BLaER1 treated with 17β-estradiol and CSF1 and Interleukin-3, amounts not matched to agents 10 nM and 100 nM (cell line): ENCODE results near the gene OR7C1.
A peak's percentile ranks its signal among the peaks of the same experiment; 100 is the strongest.
"Not testable (repeated sequence)": the region's sequence is repeated elsewhere in the genome, so short reads cannot be mapped to it uniquely, and the experiment has no call there.

Experiments used
- H3K27ac ChIP-seq, 11 experiments: shearing (Covaris generic); formaldehyde crosslinking; 2 replicates each; pipeline ENCODE4 v1.8.1; 2022
- H3K27me3 ChIP-seq, 11 experiments: shearing (Covaris generic); formaldehyde crosslinking; 2 replicates each; pipeline ENCODE4 v1.8.1; 2022
- H3K36me3 ChIP-seq, 11 experiments: shearing (Covaris generic); formaldehyde crosslinking; 2 replicates each; pipeline ENCODE4 v1.8.1; 2022
- H3K4me1 ChIP-seq, 10 experiments: shearing (Covaris generic); formaldehyde crosslinking; 2 replicates each; pipeline ENCODE4 v1.8.1; 2022
- H3K4me2 ChIP-seq, 11 experiments: shearing (Covaris generic); formaldehyde crosslinking; 2 replicates each; pipeline ENCODE4 v1.8.1; 2022
- H3K4me3 ChIP-seq, 10 experiments: shearing (Covaris generic); formaldehyde crosslinking; 2 replicates each; pipeline ENCODE4 v1.8.1; 2022
- H3K9ac ChIP-seq, 11 experiments: shearing (Covaris generic); formaldehyde crosslinking; 2 replicates each; pipeline ENCODE4 v1.8.1; 2022
- H3K9me3 ChIP-seq, 11 experiments: shearing (Covaris generic); formaldehyde crosslinking; replicated peaks in 1 of 11; 2 replicates each; pipeline ENCODE4 v1.8.1; 2022
- H4K20me1 ChIP-seq, 11 experiments: shearing (Covaris generic); formaldehyde crosslinking; 2 replicates each; pipeline ENCODE4 v1.8.1; 2022
- Cebpa-rat ChIP-seq, 11 experiments: shearing (Covaris generic); IDR thresholded peaks; 2 replicates each; pipeline ENCODE4 v1.8.1; 2022

The OR7C1 gene

DNA sequence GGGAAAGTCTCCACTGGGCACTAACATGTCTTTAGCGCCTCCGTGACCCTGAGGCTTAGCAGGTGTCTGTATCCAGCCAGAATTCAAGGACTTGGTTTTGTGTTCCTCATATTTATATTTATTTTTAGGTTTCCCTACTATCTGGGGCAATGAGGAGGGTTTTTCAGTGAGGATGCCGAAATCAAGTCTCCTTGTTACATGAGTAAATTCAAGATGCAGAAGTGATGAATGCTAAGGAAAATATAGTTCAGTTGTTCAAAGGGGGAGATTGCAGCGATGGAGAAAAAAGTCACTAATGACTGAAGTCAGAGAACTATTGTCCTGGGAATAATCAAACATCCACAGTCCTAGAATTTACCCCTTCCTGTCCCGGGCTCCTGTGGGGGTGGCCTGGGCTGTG is 55.8 kb downstream of the OR7C1 start:
- TF ChIP-seq Cebpa-rat (IDR thresholded peaks at IDR 0.05) = no peak
- Histone ChIP-seq H3K9me3 (no peaks in the 10 kb centered on the region), H3K4me1 (peaks cover 64 to 92% (median 80%) of the 10 kb centered on the region in 10 experiments), H3K27me3 (peaks cover 0 to 10% (median 0%) of the 10 kb centered on the region in 11 experiments; a peak in 5 of 22 replicates), H3K4me3 (no peak overlapping the region), H3K4me2 (peak overlapping the region; percentile 3 to 77 (median 63); a peak in 21 of 22 replicates), H3K36me3 (peaks cover 0 to 14% (median 0%) of the 10 kb centered on the region in 11 experiments; a peak in 7 of 22 replicates), H4K20me1 (peaks cover 0 to 19% (median 6%) of the 10 kb centered on the region in 11 experiments; a peak in 11 of 22 replicates), H3K27ac (peak overlapping the region in 10 of 11 experiments; percentile 7 to 33 (median 18); a peak in 11 of 22 replicates), H3K9ac (0 out of 22 replicates have a peak overlapping the region, but pooled peaks of 4 of the 11 experiments have one; percentile 1 to 34 (median 9))

DNA sequence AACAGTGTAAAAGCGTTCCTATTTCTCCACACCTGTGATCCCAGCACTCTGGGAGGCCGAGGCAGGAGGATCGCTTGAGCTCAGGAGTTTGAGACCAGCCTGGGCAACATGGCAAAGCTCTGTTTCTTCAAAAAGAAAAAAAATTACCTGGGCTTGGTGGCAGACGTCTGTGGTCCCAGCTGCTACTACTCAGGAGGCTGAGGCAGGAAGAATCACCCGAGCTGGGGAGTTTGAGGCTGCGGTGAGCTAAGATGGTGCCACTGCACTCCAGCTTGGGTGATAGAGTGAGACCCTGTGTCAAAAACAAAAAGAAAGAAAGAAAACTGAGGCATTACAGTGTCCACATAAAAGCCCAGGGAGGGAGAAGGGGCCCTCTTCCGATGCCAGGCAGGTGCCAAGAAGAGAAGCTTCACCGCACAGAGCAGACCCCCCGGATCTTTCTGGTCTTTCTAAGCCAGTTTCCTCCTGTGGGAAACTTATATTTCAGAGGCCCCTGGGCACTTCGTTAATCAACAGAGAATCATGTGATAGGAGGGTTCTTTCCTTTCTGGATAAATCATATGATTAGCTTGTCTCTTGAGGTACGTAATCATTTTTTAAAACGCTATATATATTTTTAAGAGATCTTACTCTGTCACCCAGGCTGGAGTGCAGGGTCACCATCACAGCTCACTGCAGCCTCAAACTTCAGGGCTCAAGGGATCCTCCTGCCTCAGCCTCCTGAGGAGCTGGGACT is 56.7 kb downstream of the OR7C1 start, which contains the start of gene ADGRE2:
ADGRE2 (minus strand) TSS at position 451 of the 736 bp plus-strand sequence. CDS start 1,804 bp downstream, outside the sequence.
- H3K9me3 ChIP-seq, H3K4me3 ChIP-seq: not testable (repeated sequence)
- peak within 1 kb of the TSS in 5 of 11 experiments; percentile 1 to 51 (median 9); a peak in 2 of 22 replicates for H3K9ac ChIP-seq
- peak within 1 kb of the TSS in 10 of 11 experiments; percentile 7 to 37 (median 30); a peak in 12 of 22 replicates for H3K27ac ChIP-seq
- peaks cover 0 to 15% (median 5%) of the 10 kb centered on the region in 11 experiments; a peak in 6 of 22 replicates for H3K27me3 ChIP-seq
- H3K4me2 ChIP-seq = peak within 1 kb of the TSS; percentile 43 to 77 (median 63)
- peaks cover 64 to 93% (median 78%) of the 10 kb centered on the region in 10 experiments for H3K4me1 ChIP-seq
- peaks cover 0 to 28% (median 6%) of the 10 kb centered on the region in 11 experiments; a peak in 11 of 22 replicates for H4K20me1 ChIP-seq
- H3K36me3 ChIP-seq = peaks cover 0 to 21% (median 6%) of the 10 kb centered on the region in 11 experiments; a peak in 14 of 22 replicates

DNA sequence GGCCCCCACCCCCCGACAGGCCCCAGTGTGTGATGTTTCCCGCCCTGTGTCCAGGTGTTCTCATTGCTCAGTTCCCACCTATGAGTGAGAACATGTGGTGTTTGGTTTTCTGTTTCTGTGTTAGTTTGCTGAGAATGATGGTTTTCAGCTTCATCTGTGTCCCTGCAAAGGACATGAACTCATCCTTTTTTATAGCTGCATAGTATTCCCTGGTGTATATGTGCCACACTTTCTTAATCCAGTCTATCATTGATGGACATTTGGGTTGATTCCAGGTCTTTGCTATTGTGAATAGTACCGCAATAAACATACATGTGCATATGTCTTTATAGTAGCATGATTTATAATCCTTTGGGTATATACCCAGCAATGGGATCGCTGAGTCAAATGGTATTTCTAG is 57.3 kb downstream of the OR7C1 start:
- Histone ChIP-seq H3K27me3 (peaks cover 0 to 15% (median 5%) of the 10 kb centered on the region in 11 experiments; a peak in 7 of 22 replicates), H3K27ac (0 out of 22 replicates have a peak overlapping the region, but pooled peaks of 1 of the 11 experiments have one; percentile 37), H3K4me2 (peak overlapping the region in 9 of 11 experiments; percentile 43 to 77 (median 56); a peak in 16 of 22 replicates), H3K4me1 (peaks cover 58 to 88% (median 77%) of the 10 kb centered on the region in 10 experiments), H3K36me3 (peaks cover 0 to 28% (median 10%) of the 10 kb centered on the region in 11 experiments; a peak in 16 of 22 replicates), H4K20me1 (peaks cover 0 to 34% (median 6%) of the 10 kb centered on the region in 11 experiments; a peak in 12 of 22 replicates)
- H3K9me3 ChIP-seq, H3K4me3 ChIP-seq, H3K9ac ChIP-seq: not testable (repeated sequence)

GRCh38 chr19:14775869-14776586 is 59.0 kb downstream of the OR7C1 start:
- peaks cover 0 to under 1% (median 0%) of the 10 kb centered on the region in 11 experiments; a peak in 1 of 22 replicates for H3K9me3 ChIP-seq
- peak overlapping the region; percentile 36 to 99 (median 70) for H3K4me3 ChIP-seq
- peak in 1 of 11 experiments; percentile 3; a peak in 1 of 22 replicates for TF ChIP-seq Cebpa-rat (IDR thresholded peaks at IDR 0.05)
- H3K36me3 ChIP-seq = peaks cover 0 to 44% (median 26%) of the 10 kb centered on the region in 11 experiments; a peak in 17 of 22 replicates
- peaks cover 71 to 89% (median 77%) of the 10 kb centered on the region in 10 experiments for H3K4me1 ChIP-seq
- peaks cover 0 to 50% (median 22%) of the 10 kb centered on the region in 11 experiments; a peak in 13 of 22 replicates for H4K20me1 ChIP-seq
- peak overlapping the region; percentile 30 to 89 (median 74) for H3K9ac ChIP-seq
- peaks cover 0 to 15% (median 5%) of the 10 kb centered on the region in 11 experiments; a peak in 7 of 22 replicates for H3K27me3 ChIP-seq
- peak overlapping the region; percentile 49 to 86 (median 73) for H3K27ac ChIP-seq
- H3K4me2 ChIP-seq = peak overlapping the region; percentile 74 to 98 (median 90)

DNA sequence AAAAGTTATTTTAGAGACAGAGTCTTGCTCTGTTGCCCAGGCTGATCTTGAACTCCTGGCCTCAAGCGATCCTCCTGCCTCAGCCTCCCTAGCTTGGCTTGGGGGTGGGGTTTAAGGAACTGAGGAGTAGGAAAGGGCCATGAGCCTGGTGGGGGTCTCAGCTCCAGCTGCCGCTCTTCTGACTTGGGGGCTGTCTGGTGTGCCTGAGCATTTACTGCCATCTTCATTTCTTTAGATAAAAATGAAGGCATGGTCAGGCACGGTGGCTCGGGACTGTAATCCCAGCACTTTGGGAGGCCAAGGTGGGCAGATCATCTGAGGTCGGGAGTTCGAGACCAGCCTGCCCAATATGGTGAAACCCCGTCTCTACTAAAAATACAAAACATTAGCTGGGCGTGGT is 59.7 kb downstream of the OR7C1 start:
- not testable (repeated sequence) for H3K9me3 ChIP-seq
- H3K36me3 ChIP-seq = peaks cover 0 to 51% (median 33%) of the 10 kb centered on the region in 11 experiments; a peak in 17 of 22 replicates
- H3K9ac ChIP-seq = peak overlapping the region; percentile 1 to 89 (median 74); a peak in 18 of 22 replicates
- peak overlapping the region; percentile 49 to 86 (median 73); a peak in 21 of 22 replicates for H3K27ac ChIP-seq
- peaks cover 72 to 89% (median 77%) of the 10 kb centered on the region in 10 experiments for H3K4me1 ChIP-seq
- H3K4me3 ChIP-seq = peak overlapping the region; percentile 36 to 99 (median 70); a peak in 17 of 20 replicates
- peak overlapping the region; percentile 74 to 98 (median 90) for H3K4me2 ChIP-seq
- peaks cover 0 to 57% (median 25%) of the 10 kb centered on the region in 11 experiments; a peak in 13 of 22 replicates for H4K20me1 ChIP-seq
- H3K27me3 ChIP-seq = peaks cover 0 to 15% (median 5%) of the 10 kb centered on the region in 11 experiments; a peak in 7 of 22 replicates

DNA sequence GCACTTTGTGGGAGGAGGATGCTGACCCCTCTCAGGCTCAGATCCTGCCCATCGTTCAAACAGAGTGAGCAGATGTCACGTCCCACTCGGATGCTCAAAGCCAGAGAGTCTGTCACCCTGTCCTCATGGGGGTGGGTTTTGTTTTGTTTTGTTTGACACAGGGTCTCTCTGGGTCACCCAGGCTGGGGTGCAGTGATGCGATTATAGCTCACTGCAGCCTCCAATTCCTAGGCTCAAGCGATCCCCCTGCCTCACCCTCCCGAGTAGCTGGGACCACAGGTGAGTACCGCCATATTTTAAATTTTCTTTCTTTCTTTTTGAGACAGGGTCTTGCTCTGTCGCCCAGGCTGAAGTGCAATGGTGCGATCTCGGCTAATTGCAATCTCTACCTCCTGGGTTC is 60.6 kb downstream of the OR7C1 start:
- Histone ChIP-seq H3K36me3 (peaks cover 0 to 60% (median 43%) of the 10 kb centered on the region in 11 experiments; a peak in 17 of 22 replicates), H3K27me3 (peaks cover 0 to 15% (median 5%) of the 10 kb centered on the region in 11 experiments; a peak in 7 of 22 replicates), H3K27ac (peak overlapping the region in 1 of 11 experiments; percentile 10; a peak in 1 of 22 replicates), H3K4me1 (peaks cover 69 to 83% (median 75%) of the 10 kb centered on the region in 10 experiments), H4K20me1 (peaks cover 0 to 67% (median 26%) of the 10 kb centered on the region in 11 experiments; a peak in 13 of 22 replicates), H3K9ac (peak overlapping the region in 7 of 11 experiments; percentile 48 to 89 (median 80); a peak in 11 of 22 replicates), H3K4me3 (peak overlapping the region in 8 of 10 experiments; percentile 65 to 99 (median 76); a peak in 16 of 20 replicates), H3K4me2 (peak overlapping the region; percentile 74 to 98 (median 90)), H3K9me3 (peaks cover 0 to 3% (median 0%) of the 10 kb centered on the region in 11 experiments; a peak in 1 of 22 replicates)
- TF ChIP-seq Cebpa-rat (IDR thresholded peaks at IDR 0.05) = no peak

DNA sequence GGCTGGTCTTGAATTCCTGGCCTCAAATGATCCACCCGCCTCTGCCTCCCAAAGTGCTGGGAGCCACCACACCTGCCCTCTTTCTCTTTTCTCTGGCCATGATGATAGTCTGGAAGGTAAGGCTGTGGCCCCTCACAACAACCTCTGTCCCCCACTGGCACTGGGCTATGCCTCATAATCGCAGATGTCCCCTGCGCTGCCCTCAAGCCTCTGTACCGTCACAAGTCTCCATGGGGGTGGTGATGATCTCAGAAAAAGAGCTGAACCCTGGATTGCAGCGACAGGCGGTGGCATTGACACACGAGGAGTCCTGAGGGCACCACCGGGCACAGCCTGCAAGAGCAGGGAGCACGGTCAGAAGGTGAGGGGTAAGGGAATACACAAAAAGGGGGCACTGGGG is 61.3 kb downstream of the OR7C1 start:
- peaks cover 0 to 73% (median 31%) of the 10 kb centered on the region in 11 experiments; a peak in 13 of 22 replicates for H4K20me1 ChIP-seq
- H3K4me3 ChIP-seq = peak overlapping the region in 6 of 10 experiments; percentile 23 to 99 (median 80); a peak in 8 of 20 replicates
- peaks cover 0 to 67% (median 49%) of the 10 kb centered on the region in 11 experiments; a peak in 17 of 22 replicates for H3K36me3 ChIP-seq
- H3K9me3 ChIP-seq, H3K27ac ChIP-seq: not testable (repeated sequence)
- peaks cover 0 to 15% (median 5%) of the 10 kb centered on the region in 11 experiments; a peak in 7 of 22 replicates for H3K27me3 ChIP-seq
- peak overlapping the region in 2 of 11 experiments; percentile 48 to 69; a peak in 5 of 22 replicates for H3K9ac ChIP-seq
- peaks cover 62 to 80% (median 69%) of the 10 kb centered on the region in 10 experiments for H3K4me1 ChIP-seq
- peak overlapping the region; percentile 50 to 98 (median 87) for H3K4me2 ChIP-seq
